Measurements from ENCODE around the gene CEP97.
A peak's percentile ranks its signal among the peaks of the same experiment; 100 is the strongest.

CEP97 gene

DNA sequence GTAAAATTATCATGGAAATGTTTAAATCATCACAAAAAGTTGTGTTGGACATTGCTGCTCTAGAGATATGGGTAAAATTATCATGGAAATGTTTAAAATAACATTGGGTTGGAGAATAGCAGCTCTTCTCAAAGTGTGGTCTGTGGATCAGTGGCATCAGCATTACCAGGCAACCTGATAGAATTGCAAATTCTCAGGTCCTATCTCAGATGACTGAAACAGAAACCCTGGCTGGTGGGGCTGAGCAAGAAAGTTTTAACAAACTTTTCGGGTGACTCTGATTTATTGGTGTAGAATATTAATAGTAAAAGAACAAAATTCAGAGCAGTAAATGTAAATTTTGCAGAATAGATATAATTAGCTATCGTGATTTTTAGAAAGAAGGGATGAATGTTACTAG, 83.5 kb downstream of the CEP97 start:
- no peaks in the 10 kb centered on the region for H3K9me3 ChIP-seq (ENCODE audit: insufficient read depth, low read length)
- no peaks in the 10 kb centered on the region for H3K79me2 ChIP-seq (ENCODE audit: low read length)
- H3K27me3 ChIP-seq (ENCODE audit: low read depth, low read length) = no peaks in the 10 kb centered on the region
- peaks cover 42% of the 10 kb centered on the region for H3K4me1 ChIP-seq (ENCODE audit: low read length)
- H3K9ac ChIP-seq (ENCODE audit: low read length) = 0 out of 2 replicates have a peak overlapping the region, but pooled peaks have one; percentile 4
- H4K20me1 ChIP-seq (ENCODE audit: insufficient read depth, low read length) = no peaks in the 10 kb centered on the region
- H3K27ac ChIP-seq (ENCODE audit: low read length) = peak overlapping the region; percentile 31
- no peak for TF ChIP-seq CTCF (IDR thresholded peaks at IDR 0.05; ENCODE audit: low read depth, low read length)
- no peak for TF ChIP-seq EZH2phosphoT487 (IDR thresholded peaks at IDR 0.05; ENCODE audit: low read depth)
- H3K36me3 ChIP-seq (replicated peaks; ENCODE audit: low read depth, low read length) = peaks cover 5% of the 10 kb centered on the region
- peak overlapping the region; percentile 67 for H3K4me2 ChIP-seq (ENCODE audit: low read length)
- H2AFZ ChIP-seq (ENCODE audit: low read depth, low read length) = no peak overlapping the region
- H3K4me3 ChIP-seq (ENCODE audit: low read length) = peak overlapping the region; percentile 38

DNA sequence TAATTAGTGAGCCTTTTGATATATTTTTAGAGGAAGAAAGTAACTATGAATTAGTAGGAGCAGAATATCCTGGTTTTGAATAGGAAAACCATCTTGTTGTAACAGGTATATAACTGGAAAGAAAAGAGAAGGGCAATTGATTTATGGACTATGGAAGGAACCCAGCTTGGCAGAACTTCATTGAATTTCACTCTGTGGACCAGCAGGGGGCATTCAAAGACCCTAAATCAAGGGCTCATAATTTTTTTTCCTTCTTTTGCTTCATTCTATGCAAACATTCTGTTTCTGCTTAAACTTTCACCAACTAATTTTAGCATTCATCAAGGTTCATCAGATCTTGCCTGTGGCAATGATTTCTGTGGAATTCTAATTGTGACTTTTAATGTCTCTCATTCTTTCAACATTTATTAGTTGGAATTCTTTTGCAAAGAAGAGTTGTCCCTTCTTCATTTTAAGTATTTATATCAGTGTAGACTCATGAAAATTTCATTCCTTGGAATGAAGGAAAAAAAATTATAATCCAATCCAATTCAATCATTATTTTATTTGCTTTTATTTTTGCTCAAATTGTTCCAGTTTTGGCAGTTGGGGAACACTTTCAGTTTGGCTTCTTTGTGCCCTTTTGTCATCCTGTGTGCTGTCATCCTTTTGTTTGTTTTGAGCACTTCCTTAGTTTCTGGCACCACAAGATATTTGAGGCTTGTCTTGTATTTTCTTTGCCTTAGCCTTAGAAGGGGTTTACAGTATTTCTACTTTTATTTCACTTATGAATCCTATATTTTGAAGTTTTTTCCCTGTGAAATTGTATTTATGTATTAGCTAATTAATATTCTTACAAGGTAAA, 85.0 kb downstream of the CEP97 start:
- H2AFZ ChIP-seq (ENCODE audit: low read depth, low read length) = no peak overlapping the region
- no peaks in the 10 kb centered on the region for H3K36me3 ChIP-seq (replicated peaks; ENCODE audit: low read depth, low read length)
- H3K4me2 ChIP-seq (ENCODE audit: low read length) = no peak overlapping the region
- H4K20me1 ChIP-seq (ENCODE audit: insufficient read depth, low read length) = no peaks in the 10 kb centered on the region
- no peak overlapping the region for H3K4me3 ChIP-seq (ENCODE audit: low read length)
- H3K9ac ChIP-seq (ENCODE audit: low read length) = no peak overlapping the region
- no peaks in the 10 kb centered on the region for H3K79me2 ChIP-seq (ENCODE audit: low read length)
- no peaks in the 10 kb centered on the region for H3K27me3 ChIP-seq (ENCODE audit: low read depth, low read length)
- TF ChIP-seq CTCF (IDR thresholded peaks at IDR 0.05; ENCODE audit: low read depth, low read length) = peak; percentile 79
- no peak for TF ChIP-seq EZH2phosphoT487 (IDR thresholded peaks at IDR 0.05; ENCODE audit: low read depth)
- no peaks in the 10 kb centered on the region for H3K9me3 ChIP-seq (ENCODE audit: insufficient read depth, low read length)
- no peak overlapping the region for H3K27ac ChIP-seq (ENCODE audit: low read length)
- H3K4me1 ChIP-seq (ENCODE audit: low read length) = peaks cover 57% of the 10 kb centered on the region

DNA sequence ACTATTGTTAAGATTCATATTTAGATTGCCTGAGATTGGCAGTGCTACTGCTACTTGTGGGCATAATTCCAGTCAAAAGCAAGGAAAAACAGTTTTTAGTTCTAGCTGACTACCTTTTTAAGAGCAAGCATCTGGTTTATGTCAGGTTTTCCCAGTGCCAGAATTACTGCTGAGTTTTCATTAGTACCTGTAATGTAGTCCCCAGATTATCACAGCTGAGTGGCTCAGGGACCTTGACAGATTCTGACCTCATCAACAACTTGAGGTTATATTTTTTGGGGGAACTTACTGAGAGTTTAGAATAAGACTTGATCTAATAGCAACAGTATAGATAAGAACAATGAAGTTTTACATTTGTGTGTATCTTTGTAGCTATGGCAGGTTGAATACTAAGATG, 85.6 kb downstream of the CEP97 start:
- no peak overlapping the region for H3K4me3 ChIP-seq (ENCODE audit: low read length)
- no peaks in the 10 kb centered on the region for H3K27me3 ChIP-seq (ENCODE audit: low read depth, low read length)
- no peak overlapping the region for H3K4me2 ChIP-seq (ENCODE audit: low read length)
- H3K4me1 ChIP-seq (ENCODE audit: low read length) = peaks cover 63% of the 10 kb centered on the region
- no peak overlapping the region for H3K9ac ChIP-seq (ENCODE audit: low read length)
- H2AFZ ChIP-seq (ENCODE audit: low read depth, low read length) = no peak overlapping the region
- TF ChIP-seq CTCF (IDR thresholded peaks at IDR 0.05; ENCODE audit: low read depth, low read length) (no peak), EZH2phosphoT487 (IDR thresholded peaks at IDR 0.05; ENCODE audit: low read depth) (no peak)
- no peaks in the 10 kb centered on the region for H4K20me1 ChIP-seq (ENCODE audit: insufficient read depth, low read length)
- H3K79me2 ChIP-seq (ENCODE audit: low read length) = no peaks in the 10 kb centered on the region
- H3K27ac ChIP-seq (ENCODE audit: low read length) = no peak overlapping the region
- H3K9me3 ChIP-seq (ENCODE audit: insufficient read depth, low read length) = no peaks in the 10 kb centered on the region
- H3K36me3 ChIP-seq (replicated peaks; ENCODE audit: low read depth, low read length) = no peaks in the 10 kb centered on the region

DNA sequence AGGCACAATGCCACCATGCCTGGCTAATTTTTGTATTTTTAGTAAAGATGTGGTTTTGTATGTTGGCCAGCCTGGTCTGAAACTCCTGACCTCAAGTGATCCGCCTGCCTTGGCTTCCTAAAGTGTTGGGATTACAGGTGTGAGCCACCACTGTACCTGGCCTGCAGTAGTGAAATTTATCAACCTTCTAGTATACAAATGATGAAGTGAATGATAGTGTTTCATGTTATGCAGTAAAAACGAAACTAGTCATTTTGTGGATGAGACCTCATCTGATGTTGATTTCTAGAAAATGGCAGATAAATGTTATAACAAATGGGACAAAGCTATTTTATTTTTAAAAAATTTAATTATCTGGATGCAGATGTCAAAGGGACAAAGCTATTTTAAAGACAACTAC, 87.5 kb downstream of the CEP97 start:
- Histone ChIP-seq H4K20me1 (ENCODE audit: insufficient read depth, low read length) (no peaks in the 10 kb centered on the region), H3K9me3 (ENCODE audit: insufficient read depth, low read length) (no peaks in the 10 kb centered on the region), H3K9ac (ENCODE audit: low read length) (0 out of 2 replicates have a peak overlapping the region, but pooled peaks have one; percentile 20), H3K4me2 (ENCODE audit: low read length) (peak overlapping the region; percentile 58), H2AFZ (ENCODE audit: low read depth, low read length) (no peak overlapping the region), H3K4me3 (ENCODE audit: low read length) (peak overlapping the region; percentile 32), H3K4me1 (ENCODE audit: low read length) (peaks cover 66% of the 10 kb centered on the region), H3K27ac (ENCODE audit: low read length) (no peak overlapping the region), H3K79me2 (ENCODE audit: low read length) (no peaks in the 10 kb centered on the region), H3K36me3 (replicated peaks; ENCODE audit: low read depth, low read length) (no peaks in the 10 kb centered on the region), H3K27me3 (ENCODE audit: low read depth, low read length) (no peaks in the 10 kb centered on the region)
- no peak for TF ChIP-seq CTCF (IDR thresholded peaks at IDR 0.05; ENCODE audit: low read depth, low read length)
- TF ChIP-seq EZH2phosphoT487 (IDR thresholded peaks at IDR 0.05; ENCODE audit: low read depth) = no peak

All from OCI-LY3 (cell line).